RPMI7951 (cell line): ENCODE measurements around the gene PBX1. TPM values are rescaled to one million over a fixed set of nuclear protein-coding genes. Genes with fewer than 3 reads are reported as not detected.
A peak's percentile ranks its signal among the peaks of the same experiment; 100 is the strongest.

Experiments used
- DNase-seq: peaks from one replicate; pipeline ENCODE4 v3.0.0-alpha.2; 2012; ENCODE audit warnings: low read depth
- total RNA-seq: library from RNA; depleted of rRNA; stranded (reverse); fragments of >200 nt; shearing (Covaris generic); gene quantifications from 2 replicates; pipeline ENCODE4 v1.2.3, GENCODE V29; 2014

PBX1 gene
- total RNA-seq, 1 experiment from 2014 or later, result 2.4 TPM

DNA sequence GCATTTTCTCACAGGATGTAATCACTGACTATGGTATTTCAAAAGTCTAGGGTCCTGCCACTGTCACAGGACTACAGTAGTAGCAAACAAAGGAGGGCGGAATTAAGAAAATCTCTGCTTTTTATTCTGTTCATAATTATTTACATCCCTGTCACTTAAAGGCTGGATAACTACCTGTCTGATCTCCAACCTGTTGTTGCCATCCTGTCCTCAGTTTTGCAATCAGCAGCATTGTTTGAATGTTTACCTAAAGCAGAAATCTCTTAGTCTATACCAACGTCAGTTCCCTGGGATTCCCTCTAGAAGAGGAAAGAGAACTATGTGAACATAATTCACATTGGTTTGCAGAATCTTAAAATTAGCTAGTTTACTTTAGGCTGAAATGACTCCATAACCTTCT is 218.5 kb downstream of the PBX1 start:
- no peak for DNase-seq

DNA sequence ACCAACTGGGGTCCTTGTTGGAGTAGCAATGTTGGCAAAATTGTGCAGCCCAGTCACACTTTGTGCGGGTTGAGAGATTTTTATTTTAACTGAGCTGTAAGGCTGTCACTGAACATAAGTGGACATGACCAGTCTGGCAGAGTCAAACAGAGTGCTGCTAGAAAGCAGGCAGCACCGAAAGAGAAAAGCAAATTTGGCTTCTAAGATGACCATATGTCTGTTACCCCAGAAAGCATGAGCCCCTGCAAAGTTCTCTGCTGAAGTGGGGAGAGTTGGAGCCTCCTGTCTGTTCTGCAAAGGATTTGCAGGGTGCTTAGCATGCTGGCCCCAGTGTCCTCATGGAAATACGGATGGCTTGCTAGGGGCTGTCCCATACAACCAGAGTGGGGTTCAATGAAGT is 220.4 kb downstream of the PBX1 start:
- DNase-seq, result no peak

DNA sequence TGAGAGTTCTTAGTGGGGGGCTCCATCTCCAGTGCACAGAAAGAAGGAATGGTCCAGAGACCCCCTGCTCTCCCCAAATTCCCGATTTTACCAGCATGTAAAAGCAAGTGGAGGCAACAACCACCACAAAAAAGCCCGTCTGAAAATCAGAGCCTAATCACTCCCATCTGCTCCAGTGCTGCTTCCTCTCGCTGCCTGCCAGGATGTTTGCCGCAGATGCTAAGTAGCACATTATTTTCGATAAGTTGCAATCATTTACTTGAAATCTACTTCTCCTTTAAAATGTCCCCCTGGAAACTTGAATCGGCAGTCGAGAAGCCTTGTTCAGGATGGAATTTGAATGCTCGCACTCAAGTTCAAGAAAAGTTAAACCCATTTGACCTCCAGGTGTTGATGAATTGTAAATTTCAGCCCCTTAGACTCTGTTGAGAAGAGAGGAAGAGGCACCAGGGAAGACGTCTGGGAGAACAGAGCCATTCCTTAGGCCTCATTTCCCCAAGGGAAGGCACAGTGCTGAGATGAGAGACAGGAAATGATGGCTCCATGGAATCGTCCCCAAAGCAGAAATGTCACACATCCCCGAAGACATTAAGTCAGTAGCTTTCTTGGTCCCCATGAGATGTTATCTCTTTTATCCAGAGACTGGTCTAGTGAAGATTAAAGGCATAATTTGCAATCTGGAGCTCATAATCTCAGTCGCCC is 221.3 kb downstream of the PBX1 start:
- no peak for DNase-seq

DNA sequence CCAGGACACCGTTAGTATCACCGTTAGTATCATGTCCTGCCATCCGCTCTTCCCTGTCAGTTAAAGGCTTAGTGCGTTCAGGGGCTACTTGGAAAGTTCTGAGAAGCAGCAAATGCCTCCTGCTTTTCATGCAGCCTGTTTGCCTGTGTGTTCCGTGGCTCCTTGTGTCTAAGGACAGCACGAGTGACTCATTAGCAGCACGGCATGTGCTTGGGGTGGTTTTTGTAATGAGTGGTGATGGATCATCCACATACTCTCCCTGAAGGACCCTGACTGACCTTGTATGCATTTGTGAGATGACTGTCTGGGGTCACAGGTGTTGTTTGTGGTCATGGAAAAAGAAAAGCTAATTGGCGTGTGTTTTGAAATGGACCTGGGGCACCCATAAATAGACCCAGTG is 221.9 kb downstream of the PBX1 start:
- DNase-seq, result peak; percentile 89

GRCh38 chr1:164781972-164782371 is 223.0 kb downstream of the PBX1 start:
- DNase-seq, result no peak

DNA sequence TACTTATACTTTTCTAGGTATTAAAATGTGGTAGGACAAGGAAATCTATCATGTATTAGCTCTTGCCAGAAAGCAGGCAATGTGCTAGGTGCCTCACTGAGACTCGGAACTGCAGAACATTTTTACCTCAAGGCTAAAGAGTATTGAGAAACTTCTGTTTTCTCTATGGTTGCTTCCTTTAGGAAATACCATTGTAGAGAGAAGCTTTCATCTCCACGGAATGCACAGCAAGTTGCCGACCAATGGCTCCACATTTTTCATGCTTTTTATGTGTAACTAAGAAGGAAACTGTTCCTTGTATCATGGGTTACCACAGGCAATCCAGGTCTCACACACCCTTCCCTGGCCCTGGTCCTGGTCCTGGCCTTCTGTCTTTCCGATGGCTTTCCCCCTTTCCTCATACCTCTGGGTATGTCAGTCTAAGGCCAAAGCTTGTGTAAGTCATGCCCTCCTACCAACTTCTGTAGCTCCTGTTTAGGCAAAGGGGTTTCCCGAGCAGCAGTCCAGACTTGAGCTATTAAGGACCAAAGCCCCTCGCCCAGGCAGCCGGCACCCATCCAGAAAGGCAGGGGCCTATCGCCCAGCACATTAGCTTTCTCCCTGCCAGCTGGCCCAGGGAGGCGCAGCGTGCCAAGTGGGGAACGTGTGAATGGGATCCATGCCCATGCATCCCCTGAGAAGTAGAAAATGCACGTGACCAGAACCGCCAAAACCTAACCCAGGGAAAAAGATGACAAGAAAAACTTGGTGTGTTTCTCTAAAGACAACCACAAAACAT is 225.0 kb downstream of the PBX1 start:
- no peak for DNase-seq

GRCh38 chr1:164784960-164785359 is 226.0 kb downstream of the PBX1 start:
- DNase-seq, result no peak

DNA sequence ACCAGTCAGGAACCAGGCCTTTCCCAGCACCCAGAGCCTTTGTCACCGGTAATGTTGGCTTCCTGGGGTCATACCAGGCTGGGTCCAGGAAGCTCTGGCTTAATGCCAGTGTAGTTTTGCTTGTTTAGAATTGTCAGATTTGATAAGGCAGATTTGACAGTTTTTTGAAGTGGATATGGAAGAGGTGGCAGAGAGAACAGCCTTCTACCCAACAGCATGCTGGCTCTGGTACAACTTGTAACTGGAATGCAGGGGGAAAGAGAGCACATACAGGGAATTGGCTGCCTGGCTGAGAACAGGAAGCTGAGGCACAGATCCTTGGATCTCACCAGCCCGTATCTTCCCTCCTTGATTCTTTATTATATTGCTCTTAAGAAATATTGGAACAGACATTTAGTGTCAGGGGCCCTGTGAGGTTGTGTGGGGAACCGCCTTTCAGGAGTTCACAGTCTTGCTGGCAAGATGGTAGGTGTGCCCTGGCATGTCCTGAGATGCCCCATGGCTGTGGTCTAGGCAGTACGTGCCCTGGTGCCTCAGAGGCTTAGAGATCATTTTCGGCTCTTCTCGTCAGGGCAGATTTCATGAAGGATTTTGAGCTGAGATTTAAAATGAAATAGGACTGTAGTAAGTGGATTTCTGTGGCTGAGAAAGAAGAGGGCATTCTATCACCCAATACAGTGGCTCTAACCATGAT is 227.0 kb downstream of the PBX1 start:
- no peak for DNase-seq

DNA sequence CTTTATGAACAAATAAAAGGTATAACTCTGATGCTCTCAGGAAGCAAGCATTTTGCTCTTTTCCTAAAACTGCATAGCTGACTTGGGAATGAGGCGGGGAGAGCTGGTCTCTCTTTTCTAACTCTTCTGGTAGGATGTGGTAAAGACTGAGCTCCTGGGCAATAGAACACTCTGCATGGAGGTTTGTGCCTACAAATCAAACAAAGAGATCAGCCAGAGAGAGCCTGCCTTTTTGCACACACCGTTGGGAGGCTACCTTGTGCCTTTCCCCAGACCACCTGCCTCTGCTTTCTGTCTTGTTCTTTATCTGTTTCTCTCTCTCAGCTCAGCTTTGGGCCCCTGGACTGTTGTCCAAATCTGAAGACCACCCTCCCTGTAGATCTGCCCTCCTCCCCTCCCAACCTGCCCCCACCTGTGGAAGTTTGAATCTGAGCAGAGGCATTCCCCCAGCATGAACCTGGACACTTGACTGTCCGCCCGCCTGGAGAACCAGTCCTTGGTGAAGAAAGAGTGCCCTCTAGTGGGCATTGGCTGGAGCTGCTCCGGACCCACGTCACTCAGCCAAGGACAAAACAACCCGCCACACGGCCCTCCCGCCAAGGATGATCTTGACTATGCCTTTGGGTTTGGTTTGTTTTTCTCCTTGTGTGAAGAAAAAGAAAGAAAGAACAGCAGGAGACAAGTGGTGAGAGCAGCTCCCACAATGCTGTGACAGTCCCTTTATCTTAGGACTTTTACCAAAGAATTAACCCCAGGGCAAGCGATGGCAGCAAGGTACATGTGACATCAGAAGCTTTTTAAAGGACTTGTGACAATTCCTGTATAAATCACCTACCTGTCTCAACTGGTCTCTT is 228.2 kb downstream of the PBX1 start:
- DNase-seq, result peak; percentile 67

DNA sequence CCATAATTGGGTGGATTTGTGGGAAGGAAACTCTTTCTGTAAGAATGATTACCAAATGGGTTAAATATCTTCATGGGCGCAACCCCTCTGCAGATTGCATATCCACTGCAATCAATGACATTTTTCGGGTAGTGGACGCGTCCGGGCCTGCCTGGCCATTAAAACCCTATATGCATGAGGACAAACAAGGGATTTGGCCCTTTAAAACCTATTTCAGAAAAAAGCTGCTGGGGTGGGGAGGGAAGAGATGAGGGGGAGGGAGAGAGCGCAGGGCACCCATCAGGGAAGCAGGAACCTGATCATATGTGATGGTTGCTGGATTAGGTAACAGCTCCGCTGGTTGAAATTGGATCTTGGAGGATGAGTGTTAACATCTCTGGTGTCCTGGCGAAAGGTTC is 228.8 kb downstream of the PBX1 start:
- DNase-seq, result no peak

DNA sequence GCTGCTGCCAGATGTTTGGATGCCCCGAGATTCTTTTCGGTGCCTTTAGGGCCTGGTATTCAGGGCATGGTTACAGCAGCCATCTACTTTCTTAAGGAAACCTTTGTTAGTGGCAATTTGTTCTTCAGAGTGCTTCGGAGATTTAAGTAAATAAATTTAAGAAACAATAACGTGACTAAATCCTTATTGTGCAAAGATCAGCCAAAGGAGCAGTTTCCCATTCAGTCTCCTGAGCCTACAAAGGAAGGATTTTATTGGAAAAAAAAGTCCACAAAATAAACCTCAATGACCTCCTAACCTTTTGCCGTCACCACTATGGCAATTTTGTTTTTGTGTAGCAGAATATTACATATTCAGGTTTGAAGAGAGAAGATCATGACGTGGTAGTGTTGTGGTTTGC is 231.1 kb downstream of the PBX1 start:
- DNase-seq, result no peak

DNA sequence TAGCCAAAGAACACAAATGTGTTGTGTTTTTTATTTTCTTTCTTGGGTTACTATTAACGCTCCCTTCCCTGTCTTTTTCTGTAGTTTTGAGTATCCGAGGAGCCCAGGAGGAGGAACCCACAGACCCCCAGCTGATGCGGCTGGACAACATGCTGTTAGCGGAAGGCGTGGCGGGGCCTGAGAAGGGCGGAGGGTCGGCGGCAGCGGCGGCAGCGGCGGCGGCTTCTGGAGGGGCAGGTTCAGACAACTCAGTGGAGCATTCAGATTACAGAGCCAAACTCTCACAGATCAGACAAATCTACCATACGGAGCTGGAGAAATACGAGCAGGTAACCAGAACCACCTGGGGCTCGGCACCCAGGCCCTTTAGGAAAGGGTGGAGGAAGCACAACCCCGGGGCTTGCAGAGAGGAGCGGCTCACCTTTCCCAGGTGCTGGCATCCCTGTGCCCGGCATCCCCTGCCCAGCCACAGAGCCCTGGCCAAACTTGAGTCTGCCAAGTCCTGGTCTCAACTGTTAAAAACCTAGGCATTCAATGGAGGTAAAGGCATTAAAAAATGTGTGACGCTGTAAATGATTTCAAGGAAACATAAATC is 233.5 kb downstream of the PBX1 start:
- no peak for DNase-seq

- peak; percentile 82 for DNase-seq
Observed at GRCh38 chr1:164794356-164794755, 235.4 kb downstream of the PBX1 start.

DNA sequence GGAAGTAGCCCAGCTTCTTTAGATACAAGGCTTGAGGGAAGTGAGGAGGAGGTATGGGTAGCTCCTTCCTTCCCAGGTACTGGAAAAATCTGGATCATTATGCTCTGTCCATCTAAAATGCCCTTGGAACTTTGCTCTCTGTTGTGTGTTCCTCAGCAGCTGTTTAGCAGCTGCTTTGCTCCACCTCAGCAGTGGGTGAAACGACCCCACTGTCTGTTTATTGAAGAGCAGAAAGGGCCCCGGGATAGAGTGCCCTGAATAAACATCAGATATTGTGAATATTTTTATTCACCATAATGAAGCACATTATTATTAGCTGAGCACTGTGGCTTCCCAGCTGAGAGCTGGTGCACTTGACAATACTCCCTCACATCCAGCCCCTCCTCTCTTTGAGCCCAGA is 237.9 kb downstream of the PBX1 start:
- DNase-seq, result no peak

- DNase-seq, result no peak
Observed at GRCh38 chr1:164801246-164801731, 242.3 kb downstream of the PBX1 start.

DNA sequence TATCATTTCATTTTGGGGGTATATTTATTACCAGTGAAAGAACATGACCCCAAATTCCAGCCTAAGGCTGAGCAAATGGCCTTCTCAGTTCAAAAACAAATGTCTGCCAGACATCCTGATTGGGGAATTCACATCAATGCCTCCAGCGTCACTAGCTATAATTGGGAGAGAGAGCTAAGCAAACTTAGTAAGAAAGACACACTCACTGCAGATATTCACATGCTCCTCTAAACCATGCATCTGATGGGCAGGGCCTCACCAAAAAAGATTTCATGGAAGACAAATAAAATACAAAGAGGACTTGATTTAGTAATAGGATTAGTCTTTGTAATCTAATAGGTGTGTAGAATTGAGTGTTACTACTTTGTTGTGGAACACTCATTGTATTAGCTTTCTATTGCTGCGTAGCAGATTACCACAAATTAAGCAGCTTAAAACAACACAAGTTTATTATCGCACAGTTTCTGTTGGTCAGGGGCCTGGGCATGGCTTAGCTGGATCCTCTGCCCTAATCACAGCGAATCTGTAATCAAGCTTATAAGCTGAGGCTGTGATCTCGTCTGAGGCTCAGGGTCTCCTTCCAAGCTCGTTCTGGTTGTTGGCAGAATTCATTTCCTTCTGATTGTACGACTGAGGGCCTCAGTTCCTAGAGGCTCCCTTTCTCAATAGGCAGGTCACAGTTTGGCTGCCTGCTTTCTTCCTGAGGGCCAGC is 243.0 kb downstream of the PBX1 start:
- DNase-seq, result no peak

GRCh38 chr1:164802529-164803282 is 243.7 kb downstream of the PBX1 start:
- DNase-seq, result no peak

DNA sequence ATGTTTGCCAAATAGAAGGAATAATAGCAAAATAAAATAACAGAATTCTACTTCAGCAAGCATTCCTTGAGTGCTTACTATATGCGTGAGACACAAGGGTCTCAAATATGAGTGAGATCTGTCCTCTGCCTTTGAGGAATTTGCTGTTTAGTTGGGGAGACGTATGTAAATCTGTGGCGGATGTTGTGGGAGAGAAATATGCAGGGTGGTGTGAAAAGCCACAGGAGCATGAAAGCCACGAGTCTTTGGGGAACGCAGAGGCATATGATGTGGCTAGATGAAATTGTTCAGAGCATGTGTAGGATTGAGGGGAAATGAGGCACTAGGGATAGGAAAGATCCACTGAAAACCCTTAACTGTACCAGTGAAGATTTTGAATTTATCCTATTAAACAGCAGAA is 244.4 kb downstream of the PBX1 start:
- DNase-seq, result peak; percentile 38

GRCh38 chr1:164804366-164804765 is 245.4 kb downstream of the PBX1 start:
- no peak for DNase-seq

GRCh38 chr1:164805399-164805798 is 246.4 kb downstream of the PBX1 start:
- DNase-seq, result no peak
